T-cell (primary cell): ENCODE measurements around the gene FAM9C. TPM values are rescaled to one million over a fixed set of nuclear protein-coding genes. Genes with fewer than 3 reads are reported as not detected.
"Not testable (repeated sequence)": the region's sequence is repeated elsewhere in the genome, so short reads cannot be mapped to it uniquely, and the experiment has no call there.

Experiments used
- ATAC-seq, 4 experiments: fragments of 200-7000 bp in 3 of 4; fragments of 150-1000 bp in 1 of 4; cut with Tn5 transposase; replicated peaks in 1 of 4; 1 replicate in 3 of 4; 2 replicates in 1 of 4; pipeline ENCODE4 v1.10.0; 2021; ENCODE audit warnings: moderate library complexity in 3 of 4, mild to moderate bottlenecking in 2 of 4, moderate number of reproducible peaks in 1 of 4
- CTCF ChIA-PET, 2 donors: fragments of 300-600 bp; sonication (Branson Sonifier 250); formaldehyde crosslinking; loops; one replicate each; lab custom pipeline; 2022; ENCODE audit warnings: antibody characterized with exemption in 2 of 2; lab: Charles Lee
- POLR2A ChIA-PET, 2 donors: fragments of 300-600 bp; sonication (Branson Sonifier 250); formaldehyde crosslinking; loops; one replicate each; lab custom pipeline; 2022; ENCODE audit warnings: antibody characterized with exemption in 2 of 2; lab: Charles Lee
- DNase-seq, 35 experiments: peaks; one replicate each; pipeline versions ENCODE4 v3.0.0 to v3.0.0-alpha.2; 2013 to 2023
- H3K27ac ChIP-seq: one replicate; pipeline ENCODE4 v1.5.1; 2013; ENCODE audit warnings: low read length
- H3K27me3 ChIP-seq, 2 experiments: replicated peaks in 1 of 2; 1 replicate in 1 of 2; 2 replicates in 1 of 2; pipeline versions ENCODE4 v1.6.1 to v1.7.0; 2013; ENCODE audit warnings: low read length in 1 of 2, mixed read lengths in 1 of 2; ENCODE audit not compliant: control insufficient read depth in 2 of 2, insufficient read depth in 2 of 2; ENCODE audit errors: extremely low read depth in 1 of 2
- H3K36me3 ChIP-seq, 2 donors: 1 replicate in 1 of 2; 2 replicates in 1 of 2; pipeline versions ENCODE4 v1.6.1 to v1.7.0; 2013; ENCODE audit warnings: low read length in 1 of 2; ENCODE audit not compliant: control insufficient read depth in 2 of 2, insufficient read depth in 1 of 2; ENCODE audit errors: extremely low read depth in 1 of 2
- H3K4me1 ChIP-seq, 2 experiments: 1 replicate in 1 of 2; 2 replicates in 1 of 2; pipeline versions ENCODE4 v1.6.1 to v1.7.0; 2013; ENCODE audit warnings: low read length in 2 of 2, mixed read lengths in 1 of 2; ENCODE audit not compliant: insufficient read depth in 2 of 2, control insufficient read depth in 1 of 2; ENCODE audit errors: extremely low read depth in 1 of 2
- H3K4me3 ChIP-seq, 2 donors: 1 replicate in 1 of 2; 2 replicates in 1 of 2; pipeline versions ENCODE4 v1.5.1 to v1.7.0; 2013; ENCODE audit warnings: mild to moderate bottlenecking in 2 of 2, low read length in 1 of 2, moderate library complexity in 1 of 2; ENCODE audit not compliant: control insufficient read depth in 1 of 2; ENCODE audit errors: extremely low read depth in 1 of 2
- H3K9me3 ChIP-seq: 2 replicates; pipeline ENCODE4 v1.7.0; 2013
- H3K27ac Mint-ChIP-seq, 2 donors: one replicate each; pipeline ENCODE4 v1.8.0; 2020 to 2021; ENCODE audit warnings: mild to moderate bottlenecking in 2 of 2, mixed read lengths in 2 of 2
- H3K27me3 Mint-ChIP-seq, 2 donors: one replicate each; pipeline ENCODE4 v1.8.0; 2021 to 2022; ENCODE audit warnings: mixed read lengths in 2 of 2
- H3K36me3 Mint-ChIP-seq: one replicate; pipeline ENCODE4 v1.8.0; 2021; ENCODE audit warnings: mixed read lengths
- H3K4me1 Mint-ChIP-seq, 3 donors: one replicate each; pipeline ENCODE4 v1.8.0; 2020 to 2022; ENCODE audit warnings: mixed read lengths in 3 of 3, mild to moderate bottlenecking in 1 of 3
- H3K4me3 Mint-ChIP-seq, 3 donors: one replicate each; pipeline ENCODE4 v1.8.0; 2020 to 2022; ENCODE audit warnings: mild to moderate bottlenecking in 3 of 3, mixed read lengths in 3 of 3, moderate library complexity in 3 of 3
- H3K9me3 Mint-ChIP-seq, 3 donors: one replicate each; pipeline ENCODE4 v1.8.0; 2020 to 2022; ENCODE audit warnings: mixed read lengths in 3 of 3
- WGBS: methylation state at CpG from one replicate; pipeline ENCODE4 v1.1.5; 2013; ENCODE audit warnings: missing lambda C conversion rate; ENCODE audit not compliant: insufficient coverage; 5-methylcytosine and 5-hydroxymethylcytosine counted together
- total RNA-seq, 35 experiments: library from RNA in 6 of 35; stranded (reverse) in 6 of 35; fragments of 120-200 nt in 1 of 35; gene quantifications; one replicate each; pipeline versions ENCODE4 v1.2.1 to v1.2.4 and lab custom pipeline; 2013 to 2026

FAM9C gene
- total RNA-seq, 5 donors from 2014 or later (not counting 1 experiment from before 2014, with no cell fraction given) = not detected

DNA sequence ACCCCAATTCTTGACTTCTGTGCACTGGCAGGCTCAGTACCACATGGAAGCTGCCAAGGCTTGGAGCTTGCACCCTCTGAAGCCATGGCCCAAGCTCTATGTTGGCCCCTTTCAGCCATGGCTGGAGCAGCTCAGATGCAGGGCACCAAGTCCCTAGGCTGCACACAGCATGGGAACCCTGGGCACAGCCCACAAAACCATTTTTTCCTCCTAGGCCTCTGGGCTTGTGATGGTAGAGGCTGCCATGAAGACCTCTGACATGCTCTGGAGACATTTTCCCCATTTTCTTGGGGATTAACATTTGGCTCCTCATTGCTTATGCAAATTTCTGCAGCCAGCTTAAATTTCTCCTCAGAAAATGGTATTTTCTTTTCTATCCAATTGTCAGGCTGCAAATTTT lies 17.9 kb upstream of the FAM9C start:
- H3K4me3 ChIP-seq, H3K36me3 ChIP-seq, POLR2A ChIA-PET, CTCF ChIA-PET, H3K27me3 ChIP-seq, ATAC-seq, DNase-seq, H3K27ac Mint-ChIP-seq, H3K9me3 ChIP-seq, H3K4me3 Mint-ChIP-seq, H3K27ac ChIP-seq: not testable (repeated sequence)
- Mint-ChIP-seq H3K9me3 (peaks cover 8 to 18% (median 13%) of the 10 kb centered on the region in 3 donors), H3K27me3 (peaks cover 0 to 25% of the 10 kb centered on the region in 2 donors), H3K36me3 (peaks cover 13% of the 10 kb centered on the region), H3K4me1 (peaks cover 41 to 64% (median 45%) of the 10 kb centered on the region in 3 donors)
- H3K4me1 ChIP-seq = peaks cover 2 to 20% of the 10 kb centered on the region in 2 experiments

- Mint-ChIP-seq H3K36me3 (peaks cover 10% of the 10 kb centered on the region), H3K9me3 (peaks cover 8 to 18% (median 13%) of the 10 kb centered on the region in 3 donors), H3K27ac (peak overlapping the region; percentile 30 to 76), H3K27me3 (peaks cover 0 to 20% of the 10 kb centered on the region in 2 donors), H3K4me1 (peaks cover 36 to 64% (median 36%) of the 10 kb centered on the region in 3 donors)
- H3K4me3 ChIP-seq, H3K9me3 ChIP-seq, ATAC-seq, H3K4me3 Mint-ChIP-seq, H3K27ac ChIP-seq, CTCF ChIA-PET, H3K27me3 ChIP-seq, H3K36me3 ChIP-seq, DNase-seq: not testable (repeated sequence)
- POLR2A ChIA-PET = interaction anchor here (0.5 kb wide), 2 partner anchors 25 to 28 kb away, joined by 3 to 11 read pairs; no protein-coding TSS in a partner anchor
- H3K4me1 ChIP-seq = peaks cover 2 to 12% of the 10 kb centered on the region in 2 experiments
- no CpG with 5 or more reads among the region's 4 CpGs for WGBS
These were observed 16.8 kb upstream of the FAM9C start for GRCh38 chrX:13061215-13061708.

DNA sequence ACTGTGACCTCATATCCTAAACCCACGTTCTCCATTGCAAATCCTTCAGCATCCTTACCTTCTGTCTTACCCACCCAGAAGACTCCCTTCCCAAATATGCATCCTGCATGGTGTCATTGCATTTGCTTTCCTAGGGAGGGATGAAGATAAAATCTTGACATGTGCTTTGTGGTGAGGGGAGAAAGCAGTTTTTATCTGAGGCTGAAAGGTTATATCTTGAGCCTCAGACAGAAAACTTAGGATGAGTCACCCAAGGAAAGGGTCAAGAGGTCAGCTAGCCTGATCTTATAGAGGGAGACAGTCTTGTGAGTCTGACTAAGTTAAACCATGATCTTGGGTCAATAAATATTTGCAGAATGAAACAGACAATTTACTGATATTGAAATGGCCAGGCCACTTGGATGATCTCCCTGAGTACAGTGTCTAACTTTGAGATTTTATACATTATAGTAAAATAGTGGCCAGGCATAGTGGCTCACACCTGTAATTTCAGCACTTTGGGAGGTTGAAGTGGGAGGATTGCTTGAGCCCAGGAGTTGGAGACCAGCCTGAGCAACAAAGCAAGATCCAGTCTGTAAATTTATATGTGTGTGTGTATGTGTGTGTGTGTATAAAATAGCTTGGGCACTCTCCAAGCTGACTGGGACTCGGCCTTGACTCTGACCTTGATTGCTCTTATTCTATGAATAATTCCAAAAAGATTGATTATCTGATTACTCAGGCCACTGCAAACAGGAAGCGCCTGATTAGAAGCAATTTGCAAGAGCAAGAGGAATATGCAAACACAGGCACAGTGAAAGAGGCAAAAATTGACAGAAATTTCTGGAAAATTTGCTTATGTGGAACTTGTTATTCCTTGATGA lies 15.4 kb upstream of the FAM9C start:
- no peaks in the 10 kb centered on the region for H3K27me3 ChIP-seq
- Mint-ChIP-seq H3K4me1 (peaks cover 47 to 74% (median 50%) of the 10 kb centered on the region in 3 donors), H3K27ac (peak overlapping the region; percentile 43 to 49), H3K9me3 (peaks cover 8 to 18% (median 13%) of the 10 kb centered on the region in 3 donors), H3K27me3 (peaks cover 0 to 25% of the 10 kb centered on the region in 2 donors), H3K4me3 (no peak overlapping the region), H3K36me3 (peaks cover 10% of the 10 kb centered on the region)
- WGBS = no CpG with 5 or more reads among the region's 3 CpGs
- DNase-seq (no peak), ATAC-seq (no peak)
- no peaks in the 10 kb centered on the region for H3K9me3 ChIP-seq
- POLR2A ChIA-PET = interaction anchor here in 1 of 2 donors (0.6 kb wide), 1 partner anchor 23 kb away, joined by 3 read pairs; no protein-coding TSS in a partner anchor
- H3K4me3 ChIP-seq = no peak overlapping the region
- H3K36me3 ChIP-seq = no peaks in the 10 kb centered on the region
- H3K4me1 ChIP-seq = peaks cover 2 to 13% of the 10 kb centered on the region in 2 experiments
- no peak overlapping the region for H3K27ac ChIP-seq
- CTCF ChIA-PET = interaction anchor here in 1 of 2 donors (1.0 kb wide), 1 partner anchor 9 kb away, joined by 3 read pairs; no protein-coding TSS in a partner anchor

GRCh38 chrX:13055486-13055885 lies 11.1 kb upstream of the FAM9C start:
- Mint-ChIP-seq H3K4me3 (peak overlapping the region in 1 of 3 donors; percentile 28), H3K9me3 (peaks cover 0 to 8% (median 0%) of the 10 kb centered on the region in 3 donors), H3K36me3 (no peaks in the 10 kb centered on the region), H3K4me1 (peaks cover 66 to 90% (median 68%) of the 10 kb centered on the region in 3 donors), H3K27ac (peak overlapping the region; percentile 28 to 75), H3K27me3 (peaks cover 0 to 18% of the 10 kb centered on the region in 2 donors)
- CTCF ChIA-PET = no interaction called here
- peaks cover 21 to 38% of the 10 kb centered on the region in 2 experiments for H3K4me1 ChIP-seq
- no peaks in the 10 kb centered on the region for H3K27me3 ChIP-seq
- H3K9me3 ChIP-seq = no peaks in the 10 kb centered on the region
- DNase-seq = no peak
- no peak overlapping the region for H3K4me3 ChIP-seq
- H3K36me3 ChIP-seq = no peaks in the 10 kb centered on the region
- ATAC-seq = no peak
- no CpG with 5 or more reads among the region's 1 CpG for WGBS
- no peak overlapping the region for H3K27ac ChIP-seq
- POLR2A ChIA-PET = no interaction called here

DNA sequence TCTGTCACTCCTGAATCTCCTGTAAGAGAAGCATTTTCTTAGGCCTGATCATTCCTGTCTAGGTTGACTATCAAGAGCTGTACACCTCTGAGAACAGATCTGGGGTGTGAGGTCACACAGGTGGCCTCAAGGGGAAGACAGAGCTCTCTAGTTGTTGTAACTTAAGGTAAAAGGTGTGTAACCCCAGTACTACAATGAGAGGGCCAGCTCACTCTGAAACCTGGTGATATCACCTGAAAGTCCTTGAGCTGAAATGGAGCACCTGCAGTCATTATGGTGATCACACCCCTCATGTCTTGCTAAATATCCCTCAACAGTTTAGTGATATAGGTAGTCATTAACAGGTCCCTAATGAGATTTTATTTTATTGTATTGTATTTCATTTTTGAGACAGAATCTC lies 8.8 kb upstream of the FAM9C start:
- peaks cover 0 to 13% of the 10 kb centered on the region in 2 donors for H3K27me3 Mint-ChIP-seq
- peak overlapping the region; percentile 91 for H3K27ac ChIP-seq

More for the DNA sequence above, 8.8 kb upstream of the FAM9C start:
- no peaks in the 10 kb centered on the region for H3K36me3 ChIP-seq
- POLR2A ChIA-PET = interaction anchor here in 1 of 2 donors (0.6 kb wide), 1 partner anchor 77 kb away, joined by 4 read pairs; no protein-coding TSS in a partner anchor
- no peak for DNase-seq
- H3K9me3 Mint-ChIP-seq = peaks cover 0 to 8% (median 0%) of the 10 kb centered on the region in 3 donors
- no peak for ATAC-seq
- peaks cover 66 to 83% (median 73%) of the 10 kb centered on the region in 3 donors for H3K4me1 Mint-ChIP-seq
- no peak overlapping the region for H3K4me3 Mint-ChIP-seq
- no peaks in the 10 kb centered on the region for H3K36me3 Mint-ChIP-seq
- H3K4me1 ChIP-seq = peaks cover 27 to 48% of the 10 kb centered on the region in 2 experiments
- peak overlapping the region; percentile 87 to 98 for H3K27ac Mint-ChIP-seq
- no peaks in the 10 kb centered on the region for H3K27me3 ChIP-seq
- H3K4me3 ChIP-seq = no peak overlapping the region
- CTCF ChIA-PET = interaction anchor here (0.8 to 1.9 kb wide), 3 partner anchors 11 to 39 kb away, joined by 3 to 10 read pairs (median 3); no protein-coding TSS in a partner anchor
- no peaks in the 10 kb centered on the region for H3K9me3 ChIP-seq
